DND-41 (cell line): ENCODE measurements around the gene OTUD4.
"Not testable (repeated sequence)": the region's sequence is repeated elsewhere in the genome, so short reads cannot be mapped to it uniquely, and the experiment has no call there.

Experiments used
- ATAC-seq: fragments of 200-7000 bp; cut with Tn5 transposase; 3 replicates; pipeline ENCODE4 v1.9.1; 2021; ENCODE audit warnings: low read depth; ENCODE audit not compliant: insufficient read depth
- DNase-seq: peaks from one replicate; pipeline ENCODE4 v3.0.0-alpha.2; 2020
- H2AFZ ChIP-seq: 2 replicates; pipeline ENCODE4 v1.6.0; 2012; ENCODE audit warnings: low read depth, low read length
- H3K27ac ChIP-seq: 2 replicates; pipeline ENCODE4 v1.5.1; 2012; ENCODE audit warnings: low read length, inconsistent platforms
- H3K27me3 ChIP-seq: fragments of 200-600 bp; sonication (generic); 2 replicates; pipeline ENCODE4 v1.6.0; 2012; ENCODE audit warnings: low read length, mild to moderate bottlenecking, inconsistent platforms; ENCODE audit not compliant: insufficient read depth, poor library complexity
- H3K36me3 ChIP-seq: 2 replicates; pipeline ENCODE4 v1.5.1; 2012; ENCODE audit warnings: low read length, inconsistent platforms; ENCODE audit not compliant: insufficient read depth
- H3K4me1 ChIP-seq: 2 replicates; pipeline ENCODE4 v1.5.1; 2012; ENCODE audit warnings: mild to moderate bottlenecking, low read length; ENCODE audit not compliant: insufficient read depth
- H3K4me2 ChIP-seq: 2 replicates; pipeline ENCODE4 v1.6.0; 2012; ENCODE audit warnings: mild to moderate bottlenecking, moderate library complexity, low read length, inconsistent platforms; ENCODE audit not compliant: insufficient read depth
- H3K4me3 ChIP-seq, 2 experiments: fragments of 200-600 bp in 1 of 2; shearing (Covaris generic) in 1 of 2; 2 replicates each; pipeline ENCODE4 v1.5.1; 2012 to 2016; ENCODE audit warnings: inconsistent platforms in 2 of 2, low read length in 2 of 2, mild to moderate bottlenecking in 2 of 2, low read depth in 1 of 2, moderate library complexity in 1 of 2
- H3K79me2 ChIP-seq: 2 replicates; pipeline ENCODE4 v1.6.0; 2012; ENCODE audit warnings: low read length, inconsistent platforms; ENCODE audit not compliant: insufficient read depth
- H3K9ac ChIP-seq: 2 replicates; pipeline ENCODE4 v1.6.0; 2012; ENCODE audit warnings: low read depth, mild to moderate bottlenecking, inconsistent platforms, low read length, moderate library complexity
- H3K9me3 ChIP-seq: 2 replicates; pipeline ENCODE4 v1.5.1; 2012; ENCODE audit warnings: low read length, moderate library complexity, mild to moderate bottlenecking, inconsistent platforms; ENCODE audit not compliant: insufficient read depth, severe bottlenecking
- H4K20me1 ChIP-seq: 2 replicates; pipeline ENCODE4 v1.6.0; 2012; ENCODE audit warnings: low read length; ENCODE audit not compliant: insufficient read depth
- CTCF ChIP-seq: IDR thresholded peaks from 2 replicates; pipeline ENCODE4 v1.5.1; 2012; ENCODE audit warnings: borderline replicate concordance, low read length, moderate library complexity, mild to moderate bottlenecking; ENCODE audit not compliant: poor library complexity, severe bottlenecking; ENCODE audit errors: extremely low read depth
- EZH2 ChIP-seq: IDR thresholded peaks from 3 replicates; pipeline ENCODE4 v1.6.1; 2012; ENCODE audit warnings: borderline replicate concordance, low read depth, mild to moderate bottlenecking, moderate library complexity, low read length, inconsistent platforms; ENCODE audit not compliant: severe bottlenecking

OTUD4 gene

DNA sequence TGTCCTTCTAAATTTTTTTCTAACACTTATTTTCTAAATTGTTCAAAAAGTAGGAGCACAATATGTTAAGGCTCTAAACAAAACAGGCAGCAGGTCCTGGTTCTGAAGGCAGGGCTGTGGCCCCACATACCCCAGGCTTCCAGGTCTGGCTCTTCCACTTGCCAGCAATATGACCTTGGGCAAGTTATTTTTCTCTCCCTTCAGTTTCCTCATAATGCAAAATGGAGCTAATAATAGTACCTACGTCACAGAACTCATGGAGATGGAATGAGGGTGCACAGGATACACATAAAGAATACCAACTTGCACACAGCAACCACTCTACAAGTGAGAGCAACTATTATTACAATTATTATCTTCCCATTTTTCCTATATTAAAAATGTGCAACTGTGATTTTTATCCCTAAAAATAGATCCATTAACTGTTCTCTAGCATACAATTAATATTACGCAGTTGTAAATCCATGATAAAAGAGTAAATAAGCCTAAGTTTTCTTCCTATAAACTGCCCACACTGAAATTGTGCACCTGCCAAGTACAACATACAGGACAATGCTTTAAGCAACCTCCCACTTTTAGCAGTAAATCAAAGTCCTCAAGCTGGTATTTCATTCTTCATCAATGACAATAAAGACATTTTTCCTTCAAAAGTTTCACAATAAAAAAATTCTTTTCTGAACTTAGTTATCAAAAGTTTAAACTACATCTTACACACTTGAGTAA, 27.0 kb downstream of the OTUD4 start:
- Histone ChIP-seq H3K9me3 (no peaks in the 10 kb centered on the region), H3K4me1 (no peaks in the 10 kb centered on the region), H3K9ac (no peak overlapping the region), H4K20me1 (peaks cover 7% of the 10 kb centered on the region; the same call in 1 of the 2 replicates), H3K79me2 (peaks cover 18% of the 10 kb centered on the region), H3K36me3 (peaks cover 88% of the 10 kb centered on the region), H2AFZ (no peak overlapping the region), H3K27ac (no peak overlapping the region), H3K27me3 (no peaks in the 10 kb centered on the region), H3K4me3 (no peak overlapping the region), H3K4me2 (no peak overlapping the region)
- ATAC-seq (no peak), DNase-seq (no peak)
- TF ChIP-seq EZH2 (no peak), CTCF (no peak)

DNA sequence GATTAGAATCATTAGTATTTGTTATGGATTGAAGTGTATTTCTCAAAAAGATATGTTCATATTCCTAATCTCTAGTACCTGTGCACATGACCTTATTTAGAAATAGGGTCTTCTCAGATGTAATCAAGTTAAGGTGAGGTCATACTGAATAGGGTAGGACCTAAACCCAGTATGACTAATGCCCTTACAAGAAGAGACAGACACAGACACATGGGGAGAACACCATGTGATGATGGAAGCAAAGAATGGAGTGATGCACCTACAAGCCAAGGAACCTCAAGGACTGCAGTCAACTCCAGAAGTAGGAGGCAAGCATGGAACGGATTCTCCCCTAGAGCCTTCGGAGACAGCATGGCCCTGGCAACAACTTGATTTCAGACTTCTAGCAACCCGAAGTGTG, 31.4 kb downstream of the OTUD4 start:
- H3K9ac ChIP-seq: no peak overlapping the region
- DNase-seq (no peak), ATAC-seq (no peak)
- H3K36me3 ChIP-seq: peaks cover 93% of the 10 kb centered on the region
- TF ChIP-seq EZH2 (no peak), CTCF (no peak)
- H3K9me3 ChIP-seq: no peaks in the 10 kb centered on the region
- no peak overlapping the region for H3K4me3 ChIP-seq
- H3K4me2 ChIP-seq: no peak overlapping the region
- H4K20me1 ChIP-seq: peaks cover 2% of the 10 kb centered on the region; the same call in 1 of the 2 replicates
- no peaks in the 10 kb centered on the region for H3K4me1 ChIP-seq
- no peaks in the 10 kb centered on the region for H3K27me3 ChIP-seq
- H3K27ac ChIP-seq: no peak overlapping the region
- no peak overlapping the region for H2AFZ ChIP-seq
- H3K79me2 ChIP-seq: peaks cover 11% of the 10 kb centered on the region; the same call in 1 of the 2 replicates

- H3K4me2 ChIP-seq: not testable (repeated sequence)
Measured at GRCh38 chr4:145136219-145136618, 44.2 kb downstream of the OTUD4 start.

GRCh38 chr4:145132511-145133098, 47.8 kb downstream of the OTUD4 start:
- H4K20me1 ChIP-seq: peaks cover 3% of the 10 kb centered on the region; the same call in 1 of the 2 replicates
- no peaks in the 10 kb centered on the region for H3K79me2 ChIP-seq
- H3K27me3 ChIP-seq: no peaks in the 10 kb centered on the region
- H3K9me3 ChIP-seq: no peaks in the 10 kb centered on the region
- DNase-seq (no peak), ATAC-seq (no peak)
- H3K4me1 ChIP-seq: peaks cover 18% of the 10 kb centered on the region
- H2AFZ ChIP-seq: no peak overlapping the region
- no peak overlapping the region for H3K4me3 ChIP-seq
- no peak overlapping the region for H3K4me2 ChIP-seq
- H3K9ac ChIP-seq: no peak overlapping the region
- H3K36me3 ChIP-seq: peaks cover 64% of the 10 kb centered on the region
- TF ChIP-seq CTCF (no peak), EZH2 (no peak)
- H3K27ac ChIP-seq: no peak overlapping the region

More at GRCh38 chr4:145136219-145136618, 44.2 kb downstream of the OTUD4 start:
- H3K36me3 ChIP-seq: peaks cover 73% of the 10 kb centered on the region
- not testable (repeated sequence) for DNase-seq, H3K27ac ChIP-seq, H3K4me3 ChIP-seq, H4K20me1 ChIP-seq, H3K79me2 ChIP-seq, H3K27me3 ChIP-seq, H3K4me1 ChIP-seq, H3K9me3 ChIP-seq, H2AFZ ChIP-seq, H3K9ac ChIP-seq
- ATAC-seq: 0 out of 3 replicates have a peak, but pooled peaks have one; percentile 45
